GM10847 (cell line): Measurements from ENCODE around the gene ATP4A.

Experiments
- POLR2A ChIP-seq: IDR thresholded peaks from 2 replicates; pipeline ENCODE4 v1.6.1; 2011; ENCODE audit not compliant: insufficient read length; ENCODE audit errors: extremely low read depth

ATP4A gene

GRCh38 chr19:35571406-35571965 lies 8.0 kb upstream of the ATP4A start:
- TF ChIP-seq POLR2A: no peak

GRCh38 chr19:35569281-35569781 lies 5.9 kb upstream of the ATP4A start:
- no peak for TF ChIP-seq POLR2A

- TF ChIP-seq POLR2A: no peak
Observed at GRCh38 chr19:35566738-35567137, 3.3 kb upstream of the ATP4A start.

- TF ChIP-seq POLR2A: no peak
Observed at GRCh38 chr19:35565016-35565856, 1.8 kb upstream of the ATP4A start.

- TF ChIP-seq POLR2A: no peak
Observed at GRCh38 chr19:35562776-35563175, 682 bp downstream of the ATP4A start.

- TF ChIP-seq POLR2A: no peak
Observed at GRCh38 chr19:35562336-35562735, 1.1 kb downstream of the ATP4A start.

- no peak for TF ChIP-seq POLR2A
Observed at GRCh38 chr19:35561436-35561835, 2.0 kb downstream of the ATP4A start.

- no peak for TF ChIP-seq POLR2A
Observed at GRCh38 chr19:35560677-35561076, 2.8 kb downstream of the ATP4A start.

GRCh38 chr19:35560271-35560670 lies 3.2 kb downstream of the ATP4A start:
- no peak for TF ChIP-seq POLR2A

GRCh38 chr19:35559781-35560180 lies 3.7 kb downstream of the ATP4A start:
- no peak for TF ChIP-seq POLR2A

GRCh38 chr19:35559281-35559659 lies 4.2 kb downstream of the ATP4A start:
- TF ChIP-seq POLR2A: no peak

GRCh38 chr19:35558400-35559280 lies 4.8 kb downstream of the ATP4A start:
- no peak for TF ChIP-seq POLR2A

- TF ChIP-seq POLR2A: no peak
Observed at GRCh38 chr19:35557539-35558399, 5.7 kb downstream of the ATP4A start.

- no peak for TF ChIP-seq POLR2A
Observed at GRCh38 chr19:35556846-35557538, 6.5 kb downstream of the ATP4A start.
